ENCODE results near the gene SEPTIN11.

Gene SEPTIN11

GRCh38 chr4:76949276-76950051, at the start of gene SEPTIN11:
TSS of gene SEPTIN11 (plus strand) at chr4:76949752. CDS start at chr4:76949904, 152 bp downstream.
- DNase-seq (ENCODE audit: low spot score): peak; percentile 94

- DNase-seq (ENCODE audit: low spot score): no peak
Measured at GRCh38 chr4:76902233-76902890, 47.2 kb upstream of the SEPTIN11 start.

- peak; percentile 22 for DNase-seq (ENCODE audit: low spot score)
Measured at GRCh38 chr4:76904646-76905190, 44.8 kb upstream of the SEPTIN11 start.

- no peak for DNase-seq (ENCODE audit: low spot score)
Measured at GRCh38 chr4:76905521-76905920, 44.0 kb upstream of the SEPTIN11 start.

GRCh38 chr4:76909711-76910110, 39.8 kb upstream of the SEPTIN11 start:
- no peak for DNase-seq (ENCODE audit: low spot score)

GRCh38 chr4:76920715-76921114, 28.8 kb upstream of the SEPTIN11 start:
- DNase-seq (ENCODE audit: low spot score): no peak

GRCh38 chr4:76923619-76924357, 25.8 kb upstream of the SEPTIN11 start:
- DNase-seq (ENCODE audit: low spot score): no peak

GRCh38 chr4:76926841-76927240, 22.7 kb upstream of the SEPTIN11 start:
- no peak for DNase-seq (ENCODE audit: low spot score)

- DNase-seq (ENCODE audit: low spot score): no peak
Measured at GRCh38 chr4:76930685-76931084, 18.9 kb upstream of the SEPTIN11 start.

- DNase-seq (ENCODE audit: low spot score): no peak
Measured at GRCh38 chr4:76931087-76931486, 18.5 kb upstream of the SEPTIN11 start.

GRCh38 chr4:76931576-76932276, 17.8 kb upstream of the SEPTIN11 start:
- no peak for DNase-seq (ENCODE audit: low spot score)

GRCh38 chr4:76939184-76939583, 10.4 kb upstream of the SEPTIN11 start:
- DNase-seq (ENCODE audit: low spot score): no peak

- no peak for DNase-seq (ENCODE audit: low spot score)
Measured at GRCh38 chr4:76943129-76943620, 6.4 kb upstream of the SEPTIN11 start.

GRCh38 chr4:76943790-76944189, 5.8 kb upstream of the SEPTIN11 start:
- no peak for DNase-seq (ENCODE audit: low spot score)

- no peak for DNase-seq (ENCODE audit: low spot score)
Measured at GRCh38 chr4:76947369-76947768, 2.2 kb upstream of the SEPTIN11 start.

- peak; percentile 83 for DNase-seq (ENCODE audit: low spot score)
Measured at GRCh38 chr4:76948443-76949275, 893 bp upstream of the SEPTIN11 start.

GRCh38 chr4:76950052-76950955, 752 bp downstream of the SEPTIN11 start:
- DNase-seq (ENCODE audit: low spot score): peak; percentile 49

- peak; percentile 43 for DNase-seq (ENCODE audit: low spot score)
Measured at GRCh38 chr4:76950956-76951671, 1.6 kb downstream of the SEPTIN11 start.

- DNase-seq (ENCODE audit: low spot score): no peak
Measured at GRCh38 chr4:76951672-76952010, 2.1 kb downstream of the SEPTIN11 start.

Data from iPS-NIHi11 (cell line).